SK-N-SH treated with all-trans-retinoic acid at 6 μM for 48 hours (cell line): ENCODE results near the gene ABCA6.

Experiments used
- ARNTL ChIP-seq: fragments of 450-650 bp; formaldehyde crosslinking; IDR thresholded peaks from 2 replicates; pipeline ENCODE4 v1.5.0; 2020; ENCODE audit warnings: low read depth, mild to moderate bottlenecking, moderate library complexity, borderline replicate concordance
- RARB ChIP-seq: fragments of 250-450 bp; sonication (Bioruptor Pico); IDR thresholded peaks from 2 replicates; pipeline ENCODE4 v1.8.0; 2021; ENCODE audit warnings: mild to moderate bottlenecking, moderate library complexity
- TF ChIP-seq, protein P1 (sequence below): fragments of 250-450 bp; sonication (Bioruptor Pico); IDR thresholded peaks from 2 replicates; pipeline ENCODE4 v1.8.0; 2020; ENCODE audit warnings: mild to moderate bottlenecking, moderate library complexity, borderline replicate concordance

DNA sequence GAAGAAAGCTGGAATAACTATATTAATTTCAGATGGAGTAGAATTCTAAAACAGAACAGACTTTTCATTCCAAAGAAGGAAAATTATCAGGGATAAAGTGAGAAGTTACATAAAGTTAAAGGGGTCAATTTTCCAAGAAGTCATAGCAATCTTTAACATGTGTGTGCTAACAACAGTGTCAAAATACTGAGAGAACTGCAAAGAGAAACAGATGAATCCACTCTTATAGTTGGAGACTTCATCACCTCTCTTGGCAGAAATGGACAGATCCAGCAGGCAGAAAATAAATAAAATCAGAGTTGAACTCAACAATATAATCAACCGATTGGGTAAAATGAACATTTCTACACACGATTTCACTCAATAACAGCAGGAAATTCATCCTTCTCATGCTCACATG, 86.4 kb downstream of the ABCA6 start:
- TF ChIP-seq RARB (CRISPR knock-in tag): no peak
- TF ChIP-seq ARNTL (CRISPR knock-in tag): no peak
- TF ChIP-seq, protein P1, sequence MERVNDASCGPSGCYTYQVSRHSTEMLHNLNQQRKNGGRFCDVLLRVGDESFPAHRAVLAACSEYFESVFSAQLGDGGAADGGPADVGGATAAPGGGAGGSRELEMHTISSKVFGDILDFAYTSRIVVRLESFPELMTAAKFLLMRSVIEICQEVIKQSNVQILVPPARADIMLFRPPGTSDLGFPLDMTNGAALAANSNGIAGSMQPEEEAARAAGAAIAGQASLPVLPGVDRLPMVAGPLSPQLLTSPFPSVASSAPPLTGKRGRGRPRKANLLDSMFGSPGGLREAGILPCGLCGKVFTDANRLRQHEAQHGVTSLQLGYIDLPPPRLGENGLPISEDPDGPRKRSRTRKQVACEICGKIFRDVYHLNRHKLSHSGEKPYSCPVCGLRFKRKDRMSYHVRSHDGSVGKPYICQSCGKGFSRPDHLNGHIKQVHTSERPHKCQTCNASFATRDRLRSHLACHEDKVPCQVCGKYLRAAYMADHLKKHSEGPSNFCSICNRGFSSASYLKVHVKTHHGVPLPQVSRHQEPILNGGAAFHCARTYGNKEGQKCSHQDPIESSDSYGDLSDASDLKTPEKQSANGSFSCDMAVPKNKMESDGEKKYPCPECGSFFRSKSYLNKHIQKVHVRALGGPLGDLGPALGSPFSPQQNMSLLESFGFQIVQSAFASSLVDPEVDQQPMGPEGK (CRISPR knock-in tag): no peak
